IPS-NIHi11 (cell line): Measurements from ENCODE around the gene ARRDC1.
"Not testable (repeated sequence)": the region's sequence is repeated elsewhere in the genome, so short reads cannot be mapped to it uniquely, and the experiment has no call there.

Experiments
- DNase-seq: peaks from one replicate; pipeline ENCODE4 v3.0.0; 2012; ENCODE audit warnings: mixed read lengths, low spot score

Gene ARRDC1

DNA sequence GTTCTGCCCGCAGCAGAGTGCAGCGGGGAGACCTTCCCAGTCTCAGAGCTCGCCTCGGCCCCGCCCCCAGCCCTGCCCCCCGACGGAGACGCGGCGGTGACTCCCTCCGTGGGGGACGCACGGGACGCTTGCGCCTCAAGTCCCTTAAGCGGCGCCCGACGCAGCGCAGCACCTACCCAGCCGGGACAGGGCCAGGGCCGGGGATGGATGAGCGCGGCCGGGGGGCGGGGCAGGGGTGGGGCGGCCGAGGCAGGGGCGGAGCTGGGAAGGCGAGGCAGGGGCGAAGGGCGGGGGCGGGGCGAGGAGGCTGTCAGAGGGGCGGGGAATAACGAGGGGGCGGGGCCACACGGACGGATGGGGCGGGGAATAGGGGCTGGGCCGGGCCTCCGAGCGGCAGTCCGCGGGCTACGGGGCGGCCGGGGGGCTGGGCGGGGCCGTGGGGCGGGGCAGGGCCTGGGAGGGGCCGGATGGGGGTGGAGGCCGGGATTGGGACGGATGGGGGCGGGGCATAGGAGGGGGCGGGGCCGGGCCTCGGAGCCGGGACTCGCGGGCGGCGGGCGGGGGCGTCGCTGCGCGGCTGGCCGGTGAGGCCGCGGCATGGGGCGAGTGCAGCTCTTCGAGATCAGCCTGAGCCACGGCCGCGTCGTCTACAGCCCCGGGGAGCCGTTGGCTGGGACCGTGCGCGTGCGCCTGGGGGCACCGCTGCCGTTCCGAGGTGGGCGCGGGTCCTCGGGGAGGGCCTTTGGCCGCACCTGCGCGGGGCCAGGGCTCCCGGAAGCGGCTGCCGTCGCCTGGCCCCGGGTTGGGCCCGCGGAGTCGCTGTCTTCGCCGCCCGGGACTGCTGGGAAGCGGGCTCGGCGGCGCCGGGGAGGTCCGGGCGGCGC, at the start of gene ARRDC1:
Gene ARRDC1 (plus strand): TSS at position 566 of the 884 bp plus-strand sequence. CDS start 32 bp downstream, at position 598.
- peak; percentile 96 for DNase-seq

DNA sequence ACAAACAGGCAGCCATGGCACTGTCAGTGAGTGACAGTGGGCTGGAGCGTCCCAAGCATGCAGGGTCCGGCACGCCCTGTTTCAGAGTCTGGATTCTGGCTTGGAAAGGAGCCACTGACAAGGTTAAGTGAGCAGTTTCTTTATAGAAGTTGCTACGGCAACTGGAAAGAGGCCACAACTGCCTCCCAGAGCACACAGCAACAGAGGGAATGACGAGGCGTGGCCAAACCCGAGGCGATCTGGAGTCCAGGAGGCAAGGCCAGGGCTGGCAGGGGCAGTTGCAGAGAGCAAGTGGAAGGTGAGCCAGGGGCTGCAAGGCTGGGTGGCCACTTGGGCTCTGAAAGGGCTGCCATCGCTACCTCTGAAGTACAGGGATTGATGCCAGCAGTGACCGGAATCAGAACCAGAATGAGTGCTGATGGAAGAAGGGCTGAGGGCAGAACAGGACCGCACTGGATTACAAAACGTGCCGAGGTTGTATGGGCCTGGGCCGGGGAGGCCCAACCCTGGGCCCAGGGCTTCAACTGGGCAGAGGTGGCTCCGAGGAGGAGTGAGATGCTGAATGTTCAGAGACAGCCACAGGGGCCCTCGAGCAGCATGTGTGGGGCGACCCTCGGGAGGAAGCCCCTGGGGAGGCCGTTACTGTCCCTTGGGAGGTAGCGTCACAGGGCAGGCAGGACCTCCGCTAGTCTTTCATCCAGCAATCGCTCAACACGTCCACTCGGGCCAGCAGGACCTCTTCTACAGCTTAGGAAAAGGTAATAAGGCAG, 49.2 kb upstream of the ARRDC1 start:
- DNase-seq, result no peak

- DNase-seq, result no peak
Observed at GRCh38 chr9:137558127-137558526, 47.4 kb upstream of the ARRDC1 start.

DNA sequence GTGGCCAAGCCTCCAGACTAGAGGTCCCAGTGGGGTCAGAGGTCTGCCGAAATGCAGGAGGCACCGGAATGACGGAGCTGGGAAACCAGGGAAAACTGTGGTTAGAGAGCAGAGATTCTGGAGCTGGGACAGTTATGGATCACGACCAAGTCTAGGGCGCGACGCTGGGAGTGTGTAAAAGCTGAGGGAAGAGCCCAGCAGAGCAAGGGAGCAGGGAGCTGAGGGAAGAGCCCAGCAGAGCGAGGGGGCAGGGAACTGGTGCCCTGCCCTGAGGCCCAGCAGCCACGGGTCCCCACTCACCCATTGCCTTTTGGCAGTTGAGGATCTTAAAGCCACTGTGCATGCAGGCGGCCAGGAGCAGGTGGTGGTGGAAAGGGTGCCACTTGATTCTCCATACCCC, 41.4 kb upstream of the ARRDC1 start:
- no peak for DNase-seq

DNA sequence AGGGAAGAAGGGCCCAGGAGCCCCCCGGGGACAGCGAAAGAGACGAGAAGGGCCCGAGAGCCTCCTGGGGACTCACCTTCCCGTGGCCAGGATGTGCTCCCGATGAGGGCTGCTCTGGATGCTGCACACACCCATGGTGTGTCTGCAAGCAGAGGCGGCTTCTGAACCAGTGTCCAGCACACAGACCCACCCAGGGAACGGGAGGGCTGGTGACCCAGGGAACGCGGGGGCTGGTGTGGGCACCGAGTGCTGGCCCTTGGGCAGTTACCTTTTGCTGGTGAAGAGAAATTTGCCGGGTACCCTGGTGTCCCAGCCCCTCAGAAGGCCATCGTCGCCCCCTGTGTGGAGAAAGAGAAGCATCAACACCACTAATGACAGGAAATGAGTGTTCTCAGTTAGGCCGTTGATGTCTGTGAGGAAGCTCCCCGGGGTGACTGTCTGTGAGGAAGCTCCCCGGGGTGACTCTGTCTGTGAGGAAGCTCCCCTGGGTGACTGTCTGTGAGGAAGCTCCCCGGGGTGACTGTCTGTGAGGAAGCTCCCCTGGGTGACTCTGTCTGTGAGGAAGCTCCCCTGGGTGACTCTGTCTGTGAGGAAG, 40.6 kb upstream of the ARRDC1 start:
- DNase-seq, result no peak

GRCh38 chr9:137568445-137568844, 37.0 kb upstream of the ARRDC1 start:
- not testable (repeated sequence) for DNase-seq

DNA sequence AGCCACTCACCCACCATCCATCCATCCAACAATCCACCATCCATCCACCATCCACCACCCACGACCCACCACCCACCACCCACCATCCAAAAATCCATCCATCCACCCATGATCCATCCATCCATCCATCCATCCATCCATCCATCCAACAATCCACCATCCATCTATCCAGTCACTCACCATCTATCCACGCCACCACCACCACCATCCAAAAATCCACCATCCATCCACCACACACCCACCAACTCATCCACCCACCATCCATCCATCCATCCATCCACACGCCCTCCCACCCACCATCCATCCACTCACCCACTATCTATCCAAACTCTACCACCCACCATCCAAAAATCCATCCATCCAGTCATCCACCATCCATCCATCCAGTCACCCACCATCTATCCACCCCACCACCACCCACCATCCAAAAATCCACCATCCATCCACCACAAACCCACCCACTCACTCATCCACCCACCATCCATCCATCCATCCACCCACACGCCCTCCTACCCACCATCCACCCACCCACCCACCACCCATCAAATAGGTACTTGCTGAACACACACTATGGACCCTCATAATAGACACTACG, 35.8 kb upstream of the ARRDC1 start:
- DNase-seq, result no peak

GRCh38 chr9:137570566-137570965, 34.9 kb upstream of the ARRDC1 start:
- DNase-seq, result no peak

DNA sequence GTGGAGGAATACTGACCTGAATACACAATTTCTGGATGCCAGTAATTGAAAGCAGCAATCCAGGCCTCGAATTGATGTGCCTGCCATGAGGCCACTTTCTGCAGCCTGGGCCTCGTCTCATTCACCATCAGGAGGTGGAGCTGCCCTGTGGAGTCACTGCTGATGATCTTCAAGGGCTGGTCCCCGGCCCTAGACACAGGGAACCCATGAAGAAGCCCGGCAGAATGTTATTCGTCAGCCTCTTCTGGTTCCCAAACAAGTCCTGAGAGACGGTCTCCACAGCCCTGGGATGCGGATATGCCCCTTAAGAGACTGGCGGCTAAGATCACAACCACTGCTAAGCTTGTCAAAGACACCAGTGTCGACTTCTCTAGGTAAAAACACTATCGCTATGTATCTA, 31.3 kb upstream of the ARRDC1 start:
- no peak for DNase-seq

- DNase-seq, result no peak
Observed at GRCh38 chr9:137575364-137575715, 30.1 kb upstream of the ARRDC1 start.

- no peak for DNase-seq
Observed at GRCh38 chr9:137575716-137576411, 29.6 kb upstream of the ARRDC1 start.

GRCh38 chr9:137578518-137579258, 26.8 kb upstream of the ARRDC1 start, which contains the start of gene DPH7:
Gene DPH7, minus strand, starts transcription at chr9:137578925. Its CDS starts 148 bp downstream, at chr9:137578777.
- DNase-seq, result peak; percentile 99

DNA sequence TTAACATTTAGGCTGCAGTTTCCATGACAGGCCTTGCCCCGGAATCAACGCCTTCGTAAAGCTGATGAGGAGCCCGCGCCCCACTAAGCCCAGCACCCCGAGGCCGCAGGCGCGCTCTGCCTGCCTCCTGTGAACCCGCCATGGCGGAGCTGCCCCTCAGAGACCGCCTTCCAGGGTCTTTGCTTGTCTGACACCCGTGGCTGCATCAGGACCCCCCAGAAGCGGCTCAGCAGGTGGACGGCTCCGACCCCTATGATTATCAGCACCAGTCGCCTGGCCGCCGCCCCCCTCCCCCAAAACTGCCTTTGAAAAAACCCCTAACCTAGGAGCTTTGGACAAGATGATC, 26.3 kb upstream of the ARRDC1 start:
- no peak for DNase-seq

DNA sequence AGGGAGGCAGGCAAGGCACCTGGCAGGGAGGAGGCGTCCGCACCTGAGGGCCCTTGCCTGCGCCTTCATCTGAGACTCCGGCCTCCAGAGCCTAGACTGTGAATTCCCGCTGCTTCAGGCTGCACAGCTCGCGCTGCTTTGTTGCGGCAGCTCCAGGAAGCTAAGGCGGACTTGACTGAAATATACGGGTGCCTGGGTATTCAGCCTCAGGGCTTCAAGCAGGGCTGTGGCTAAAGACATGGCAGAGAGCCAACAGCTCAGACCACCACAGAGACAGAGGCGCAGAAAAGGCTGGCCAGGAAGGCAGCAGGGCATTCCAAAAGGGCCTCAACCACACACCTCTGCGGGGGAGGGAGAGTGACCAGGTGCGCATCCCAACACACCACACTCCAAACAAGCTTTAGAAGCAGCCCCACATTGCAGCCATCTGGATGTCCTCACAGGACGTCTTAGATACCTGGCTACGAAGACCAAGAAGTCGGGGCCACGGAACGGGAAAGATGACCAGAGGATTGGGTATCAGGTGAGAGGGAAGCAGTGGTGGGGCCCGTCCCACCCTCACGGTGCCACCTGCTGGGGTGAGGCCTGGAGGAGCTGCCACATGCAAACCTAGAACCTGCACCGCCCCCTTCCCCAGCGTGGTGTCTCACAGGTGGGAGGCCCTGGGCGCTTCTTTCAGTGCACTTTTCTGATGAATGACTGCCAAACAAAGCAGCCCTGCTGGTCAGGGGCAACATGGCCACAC, 25.1 kb upstream of the ARRDC1 start:
- DNase-seq, result no peak

- DNase-seq, result no peak
Observed at GRCh38 chr9:137580954-137581322, 24.5 kb upstream of the ARRDC1 start.

GRCh38 chr9:137581361-137582285, 23.9 kb upstream of the ARRDC1 start:
- no peak for DNase-seq

GRCh38 chr9:137582286-137582860, 23.1 kb upstream of the ARRDC1 start:
- DNase-seq, result peak; percentile 50

DNA sequence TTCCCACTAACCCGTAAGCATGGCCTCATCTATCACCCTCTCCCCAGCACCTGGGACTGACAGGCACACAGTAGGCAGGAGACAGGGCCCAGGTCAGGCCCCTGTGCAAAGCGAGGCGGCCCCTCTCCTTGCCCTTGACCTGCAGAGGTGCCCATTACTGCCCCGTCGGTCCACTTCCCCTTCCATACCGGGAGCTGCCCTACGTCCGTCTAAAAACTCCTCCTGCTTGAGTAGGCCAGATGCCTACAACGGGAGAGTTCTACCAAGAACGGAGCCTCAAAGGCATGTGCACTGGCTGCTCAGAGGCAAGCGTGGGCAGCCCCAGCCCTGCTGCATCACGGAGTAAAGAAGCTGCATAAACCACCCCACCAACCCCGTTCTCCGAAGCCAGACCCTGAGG, 22.1 kb upstream of the ARRDC1 start:
- DNase-seq, result no peak

DNA sequence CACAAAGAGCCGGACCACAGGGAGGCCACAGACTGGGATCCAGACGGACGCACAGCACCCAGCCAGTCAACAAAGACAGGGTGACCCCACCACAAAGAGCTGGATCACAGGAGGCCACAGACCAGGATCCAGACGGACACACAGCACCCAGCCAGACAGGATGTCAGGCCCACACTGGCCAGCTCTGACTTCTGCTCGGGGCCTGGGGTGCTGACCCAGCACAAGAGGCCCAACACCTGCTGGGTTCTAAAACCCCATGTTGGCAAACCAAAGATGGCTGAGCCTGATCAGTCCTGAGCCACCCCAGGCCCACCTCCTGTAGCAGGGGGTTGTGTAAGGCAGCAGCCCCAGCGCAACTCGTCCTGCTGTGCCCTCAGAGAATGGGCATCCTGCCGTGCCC, 21.5 kb upstream of the ARRDC1 start:
- no peak for DNase-seq
